Cardiac fibroblast (primary cell): ENCODE data around the gene TMIE.

ENCODE experiments used
- DNase-seq, 2 donors: peaks; one replicate each; pipeline versions ENCODE4 v3.0.0 to v3.0.0-alpha.2; 2010; ENCODE audit warnings: low read depth in 2 of 2
- H3K4me3 ChIP-seq, 2 donors: replicated peaks in 1 of 2; 1 replicate in 1 of 2; 2 replicates in 1 of 2; pipeline ENCODE4 v1.5.1; 2011; ENCODE audit warnings: low read depth in 2 of 2, low read length in 2 of 2, mild to moderate bottlenecking in 2 of 2, moderate library complexity in 1 of 2
- TF ChIP-seq, protein P1 (sequence below): IDR thresholded peaks from one replicate; pipeline ENCODE4 v1.5.1; 2011; ENCODE audit warnings: low read depth, mild to moderate bottlenecking, low read length, inconsistent platforms

Gene TMIE

DNA sequence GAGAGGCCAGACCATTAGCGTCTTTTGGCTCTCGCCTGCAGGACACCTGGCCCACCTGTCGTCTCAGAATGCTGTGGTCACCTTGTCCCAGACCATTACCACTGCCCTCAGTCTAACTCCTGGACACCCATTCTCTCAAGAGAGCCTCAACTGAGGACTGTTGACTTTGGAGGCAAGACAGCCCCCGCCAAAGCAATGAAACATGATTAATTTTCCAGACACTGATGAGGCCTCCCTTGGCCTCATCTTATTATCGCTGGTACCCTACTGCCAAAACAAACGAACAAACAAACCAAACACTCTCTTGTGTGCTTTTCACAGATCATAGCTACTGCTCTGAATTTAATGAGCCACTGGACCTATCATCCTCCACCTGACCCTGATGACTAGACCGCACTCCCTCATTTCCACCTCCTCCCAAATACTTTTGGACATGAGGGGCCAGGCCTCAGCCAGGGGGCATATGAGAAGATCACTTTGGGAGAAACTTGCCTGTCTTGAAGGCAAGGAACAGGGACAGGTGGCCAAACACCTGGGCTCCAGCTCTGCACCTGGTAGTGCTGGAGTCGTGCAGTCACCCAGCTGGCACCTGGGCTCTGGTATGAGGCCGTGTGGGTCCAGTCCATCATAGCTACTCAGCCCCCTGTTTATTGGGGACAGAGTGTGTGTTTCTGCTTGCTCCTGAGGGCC is 35.3 kb upstream of the TMIE start:
- no peak for DNase-seq
- TF ChIP-seq, protein P1, sequence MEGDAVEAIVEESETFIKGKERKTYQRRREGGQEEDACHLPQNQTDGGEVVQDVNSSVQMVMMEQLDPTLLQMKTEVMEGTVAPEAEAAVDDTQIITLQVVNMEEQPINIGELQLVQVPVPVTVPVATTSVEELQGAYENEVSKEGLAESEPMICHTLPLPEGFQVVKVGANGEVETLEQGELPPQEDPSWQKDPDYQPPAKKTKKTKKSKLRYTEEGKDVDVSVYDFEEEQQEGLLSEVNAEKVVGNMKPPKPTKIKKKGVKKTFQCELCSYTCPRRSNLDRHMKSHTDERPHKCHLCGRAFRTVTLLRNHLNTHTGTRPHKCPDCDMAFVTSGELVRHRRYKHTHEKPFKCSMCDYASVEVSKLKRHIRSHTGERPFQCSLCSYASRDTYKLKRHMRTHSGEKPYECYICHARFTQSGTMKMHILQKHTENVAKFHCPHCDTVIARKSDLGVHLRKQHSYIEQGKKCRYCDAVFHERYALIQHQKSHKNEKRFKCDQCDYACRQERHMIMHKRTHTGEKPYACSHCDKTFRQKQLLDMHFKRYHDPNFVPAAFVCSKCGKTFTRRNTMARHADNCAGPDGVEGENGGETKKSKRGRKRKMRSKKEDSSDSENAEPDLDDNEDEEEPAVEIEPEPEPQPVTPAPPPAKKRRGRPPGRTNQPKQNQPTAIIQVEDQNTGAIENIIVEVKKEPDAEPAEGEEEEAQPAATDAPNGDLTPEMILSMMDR, result no peak
- no peak overlapping the region for H3K4me3 ChIP-seq

DNA sequence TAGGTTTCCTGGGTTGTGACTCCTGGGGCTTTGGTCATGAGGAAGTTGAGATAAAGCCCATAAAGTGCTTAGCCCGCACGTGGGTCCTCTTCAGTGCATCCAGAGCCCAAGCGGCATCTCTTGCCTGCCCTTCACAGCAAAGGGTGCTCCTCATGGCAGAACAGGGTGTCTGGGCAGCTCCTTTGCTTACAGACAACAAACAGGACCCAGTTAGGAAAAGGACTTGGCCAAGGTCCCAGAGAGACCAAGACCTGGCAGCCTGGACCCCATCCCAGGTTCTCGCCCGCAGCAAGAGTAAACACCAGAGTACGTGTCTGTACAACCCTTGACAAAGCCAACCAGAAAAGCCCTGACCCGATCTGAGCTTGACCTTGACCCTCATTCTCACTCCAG is 34.7 kb upstream of the TMIE start:
- TF ChIP-seq, protein P1, result no peak
- H3K4me3 ChIP-seq, result no peak overlapping the region
- DNase-seq, result no peak

DNA sequence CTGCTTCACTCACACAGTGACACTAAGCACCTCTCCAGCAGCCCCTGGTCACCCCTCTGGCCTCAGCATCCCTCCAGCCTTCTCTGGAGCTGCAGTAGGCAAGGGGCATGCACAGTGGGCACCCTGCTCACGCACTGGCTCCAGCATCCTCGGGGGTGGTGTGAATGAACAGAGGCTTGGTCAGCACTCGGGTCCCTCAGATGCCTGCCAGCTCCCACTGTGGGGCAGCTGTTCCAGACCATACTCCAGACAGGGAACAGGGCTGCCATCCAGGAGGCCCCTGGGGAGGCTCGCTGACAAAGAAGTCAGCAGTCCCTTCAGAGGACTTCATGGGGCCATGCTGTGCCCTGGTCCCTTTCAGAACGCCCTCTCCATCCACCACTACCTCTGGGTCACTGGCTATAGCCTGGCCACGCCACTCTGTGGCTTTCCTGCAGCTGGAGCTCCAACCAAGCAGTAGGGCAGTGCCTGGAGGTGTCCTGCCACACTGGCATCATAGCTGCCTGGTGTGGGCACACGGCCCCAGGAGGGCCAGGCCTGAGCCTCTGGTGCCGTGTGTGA is 34.1 kb upstream of the TMIE start:
- TF ChIP-seq, protein P1, result no peak
- no peak overlapping the region for H3K4me3 ChIP-seq
- DNase-seq, result no peak

DNA sequence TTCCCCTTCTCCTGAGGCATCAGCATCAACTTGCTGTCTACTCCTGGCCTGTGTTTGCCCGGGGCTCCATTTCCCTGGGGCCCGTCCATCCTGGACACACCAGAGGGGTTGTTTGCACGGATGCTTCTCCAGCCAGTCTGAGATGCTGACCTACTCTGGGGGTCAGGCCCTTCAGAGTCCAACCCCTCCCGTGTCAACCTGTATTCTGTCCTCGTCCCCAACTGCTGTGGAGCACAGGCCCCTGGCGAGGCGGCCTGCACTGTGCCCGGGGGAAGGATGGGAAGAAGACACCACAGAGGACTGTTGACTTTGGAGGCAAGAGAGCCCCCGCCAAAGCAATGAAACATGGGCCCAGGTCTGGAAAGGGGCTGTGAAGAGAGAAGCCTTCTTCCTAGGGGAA is 33.5 kb upstream of the TMIE start:
- H3K4me3 ChIP-seq, result no peak overlapping the region
- DNase-seq, result no peak
- TF ChIP-seq, protein P1, result no peak

DNA sequence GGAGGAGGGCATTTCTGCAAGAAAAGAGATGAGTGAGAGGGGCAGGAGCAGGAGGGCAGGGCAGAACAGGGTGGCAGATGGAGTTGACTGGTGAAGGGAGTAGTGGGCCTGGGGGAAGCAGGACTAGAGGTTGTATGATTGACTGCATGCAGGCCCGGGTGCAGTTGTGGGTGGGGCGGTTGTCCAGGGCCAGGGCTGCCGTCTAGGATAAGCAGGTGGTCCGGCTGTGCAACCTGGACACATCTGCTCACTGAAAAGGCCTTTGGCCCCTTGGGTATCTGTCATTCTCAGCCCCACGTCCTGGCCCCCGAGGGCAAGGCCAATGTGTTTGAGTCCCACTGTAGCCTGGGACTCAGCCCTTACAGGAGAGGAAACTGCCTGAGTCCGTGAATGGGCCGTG is 33.1 kb upstream of the TMIE start:
- TF ChIP-seq, protein P1, result no peak
- H3K4me3 ChIP-seq, result no peak overlapping the region
- no peak for DNase-seq

DNA sequence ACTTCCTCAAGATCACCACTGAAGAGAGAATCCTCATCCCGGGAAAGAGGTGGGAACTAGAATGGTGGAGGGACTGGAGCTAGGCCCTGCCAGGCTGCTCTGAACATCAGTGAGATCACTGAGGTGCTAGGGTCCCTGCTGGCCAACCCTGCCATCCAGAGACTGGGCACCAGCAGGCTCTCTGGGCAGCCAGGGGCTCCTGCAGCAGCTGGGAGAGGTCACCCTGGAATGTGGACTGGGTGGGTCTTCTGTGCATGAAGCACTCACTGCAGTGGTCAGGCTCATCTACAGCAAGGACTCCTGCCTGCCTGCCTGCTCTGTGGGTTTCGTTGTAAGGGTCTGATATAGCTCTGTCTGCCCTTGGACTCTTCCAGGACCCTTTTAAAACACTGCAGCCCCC is 32.6 kb upstream of the TMIE start:
- DNase-seq, result no peak
- TF ChIP-seq, protein P1, result no peak
- no peak overlapping the region for H3K4me3 ChIP-seq
